Fibroblast of lung (primary cell): Measurements from ENCODE around the gene HAO1. TPM values are rescaled to one million over a fixed set of nuclear protein-coding genes. Genes with fewer than 3 reads are reported as not detected.
"Not testable (repeated sequence)": the region's sequence is repeated elsewhere in the genome, so short reads cannot be mapped to it uniquely, and the experiment has no call there.

ENCODE experiments used
- DNase-seq, 2 donors: peaks; one replicate each; pipeline versions ENCODE4 v3.0.0 to v3.0.0-alpha.2; 2010; ENCODE audit warnings: low read depth in 2 of 2
- H2AFZ ChIP-seq: 2 replicates; pipeline ENCODE4 v1.5.1; 2012; ENCODE audit warnings: low read length, control low read depth, inconsistent platforms
- H3K27ac ChIP-seq: 2 replicates; pipeline ENCODE4 v1.5.1; 2011; ENCODE audit warnings: low read length, control low read depth; ENCODE audit not compliant: insufficient read depth
- H3K27me3 ChIP-seq: 2 replicates; pipeline ENCODE4 v1.5.1; 2011; ENCODE audit warnings: mild to moderate bottlenecking, low read length; ENCODE audit not compliant: control insufficient read depth, insufficient read depth
- H3K36me3 ChIP-seq: 2 replicates; pipeline ENCODE4 v1.5.1; 2011; ENCODE audit warnings: low read length; ENCODE audit not compliant: control insufficient read depth, insufficient read depth
- H3K4me1 ChIP-seq: 2 replicates; pipeline ENCODE4 v1.5.1; 2011; ENCODE audit warnings: low read length; ENCODE audit not compliant: control insufficient read depth, insufficient read depth; ENCODE audit errors: extremely low read depth
- H3K4me2 ChIP-seq: 2 replicates; pipeline ENCODE4 v1.5.1; 2011; ENCODE audit warnings: low read length, control low read depth; ENCODE audit not compliant: insufficient read depth; ENCODE audit errors: extremely low read depth
- H3K4me3 ChIP-seq, 4 experiments: fragments of 200-600 bp in 1 of 4; sonication (generic) in 1 of 4; replicated peaks in 1 of 4; 2 replicates each; pipeline ENCODE4 v1.5.1; 2011 to 2016; ENCODE audit warnings: low read length in 4 of 4, low read depth in 3 of 4, mild to moderate bottlenecking in 3 of 4, control low read depth in 2 of 4, inconsistent platforms in 1 of 4, mixed read lengths in 1 of 4; ENCODE audit not compliant: insufficient read depth in 1 of 4; ENCODE audit errors: control extremely low read depth in 1 of 4
- H3K79me2 ChIP-seq: 2 replicates; pipeline ENCODE4 v1.5.1; 2012; ENCODE audit warnings: mild to moderate bottlenecking, low read length, inconsistent platforms; ENCODE audit not compliant: control insufficient read depth, insufficient read depth
- H3K9ac ChIP-seq: 2 replicates; pipeline ENCODE4 v1.5.1; 2011; ENCODE audit warnings: mild to moderate bottlenecking, low read length, control low read depth; ENCODE audit not compliant: insufficient read depth
- H3K9me3 ChIP-seq: 2 replicates; pipeline ENCODE4 v1.5.1; 2012; ENCODE audit warnings: low read depth, low read length; ENCODE audit not compliant: control insufficient read depth, insufficient read depth
- H4K20me1 ChIP-seq: 2 replicates; pipeline ENCODE4 v1.5.1; 2011; ENCODE audit warnings: low read length; ENCODE audit not compliant: control insufficient read depth, insufficient read depth; ENCODE audit errors: extremely low read depth
- EZH2 ChIP-seq: IDR thresholded peaks from 2 replicates; pipeline ENCODE4 v1.5.1; 2012; ENCODE audit warnings: low read length, control low read depth, mild to moderate bottlenecking; ENCODE audit errors: missing control alignments
- polyA plus RNA-seq, 2 donors: library from polyadenylated mRNA; depleted of rRNA in 1 of 2; stranded (reverse) in 1 of 2; unstranded in 1 of 2; fragments of >200 nt; gene quantifications; 2 replicates each; pipeline ENCODE4 v1.2.1, GENCODE V29; 2011 to 2012; ENCODE audit warnings: missing spikeins in 1 of 2
- total RNA-seq: library from RNA; depleted of rRNA; stranded (reverse); fragments of >200 nt; gene quantifications from 2 replicates; pipeline ENCODE4 v1.2.1, GENCODE V29; 2014
- TF ChIP-seq, protein P1 (sequence below), 2 donors: IDR thresholded peaks in 1 of 2; conservative IDR thresholded peaks in 1 of 2; 1 replicate in 1 of 2; 2 replicates in 1 of 2; pipeline ENCODE4 v1.5.1; 2011 to 2012; ENCODE audit warnings: low read length in 2 of 2, control low read depth in 1 of 2, inconsistent platforms in 1 of 2, low read depth in 1 of 2, mild to moderate bottlenecking in 1 of 2

HAO1 gene
- total and polyA plus RNA-seq, 2 donors (not counting 1 experiment from before 2014, with no cell fraction given) = not detected

DNA sequence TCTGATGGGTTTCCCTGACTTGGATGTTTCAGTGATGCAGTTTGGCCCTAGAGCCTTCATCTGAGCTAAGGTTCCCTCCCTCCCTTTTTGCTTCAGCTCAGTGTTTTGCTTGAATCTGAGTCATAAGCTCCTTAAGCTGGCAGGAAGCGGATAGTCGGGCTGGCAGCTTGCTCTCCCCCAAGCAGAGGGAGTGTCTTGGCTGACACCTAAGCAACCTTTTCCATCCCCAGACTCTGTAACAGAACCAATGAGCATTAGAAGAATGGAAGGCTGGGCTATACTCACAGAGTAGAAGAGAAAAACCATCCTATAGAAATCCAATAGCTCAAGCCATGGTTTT is 98.3 kb downstream of the HAO1 start:
- peaks cover 4% of the 10 kb centered on the region for H3K4me1 ChIP-seq
- no peak overlapping the region for H3K4me3 ChIP-seq
- peak; percentile 85 to 97 for DNase-seq
- H3K36me3 ChIP-seq = no peaks in the 10 kb centered on the region
- no peaks in the 10 kb centered on the region for H3K9me3 ChIP-seq
- no peak overlapping the region for H3K9ac ChIP-seq
- H3K27ac ChIP-seq = peak overlapping the region; percentile 52
- no peaks in the 10 kb centered on the region for H3K79me2 ChIP-seq
- no peaks in the 10 kb centered on the region for H3K27me3 ChIP-seq
- H3K4me2 ChIP-seq = peak overlapping the region; percentile 60
- no peaks in the 10 kb centered on the region for H4K20me1 ChIP-seq
- TF ChIP-seq, protein P1, sequence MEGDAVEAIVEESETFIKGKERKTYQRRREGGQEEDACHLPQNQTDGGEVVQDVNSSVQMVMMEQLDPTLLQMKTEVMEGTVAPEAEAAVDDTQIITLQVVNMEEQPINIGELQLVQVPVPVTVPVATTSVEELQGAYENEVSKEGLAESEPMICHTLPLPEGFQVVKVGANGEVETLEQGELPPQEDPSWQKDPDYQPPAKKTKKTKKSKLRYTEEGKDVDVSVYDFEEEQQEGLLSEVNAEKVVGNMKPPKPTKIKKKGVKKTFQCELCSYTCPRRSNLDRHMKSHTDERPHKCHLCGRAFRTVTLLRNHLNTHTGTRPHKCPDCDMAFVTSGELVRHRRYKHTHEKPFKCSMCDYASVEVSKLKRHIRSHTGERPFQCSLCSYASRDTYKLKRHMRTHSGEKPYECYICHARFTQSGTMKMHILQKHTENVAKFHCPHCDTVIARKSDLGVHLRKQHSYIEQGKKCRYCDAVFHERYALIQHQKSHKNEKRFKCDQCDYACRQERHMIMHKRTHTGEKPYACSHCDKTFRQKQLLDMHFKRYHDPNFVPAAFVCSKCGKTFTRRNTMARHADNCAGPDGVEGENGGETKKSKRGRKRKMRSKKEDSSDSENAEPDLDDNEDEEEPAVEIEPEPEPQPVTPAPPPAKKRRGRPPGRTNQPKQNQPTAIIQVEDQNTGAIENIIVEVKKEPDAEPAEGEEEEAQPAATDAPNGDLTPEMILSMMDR (conservative IDR thresholded peaks at IDR 0.05 in 1 of 2, IDR thresholded peaks at IDR 0.05 in 1 of 2; ENCODE audit: low read depth in 1 of 2, low read length in 2 of 2) = no peak
- TF ChIP-seq EZH2 = no peak
- no peak overlapping the region for H2AFZ ChIP-seq

DNA sequence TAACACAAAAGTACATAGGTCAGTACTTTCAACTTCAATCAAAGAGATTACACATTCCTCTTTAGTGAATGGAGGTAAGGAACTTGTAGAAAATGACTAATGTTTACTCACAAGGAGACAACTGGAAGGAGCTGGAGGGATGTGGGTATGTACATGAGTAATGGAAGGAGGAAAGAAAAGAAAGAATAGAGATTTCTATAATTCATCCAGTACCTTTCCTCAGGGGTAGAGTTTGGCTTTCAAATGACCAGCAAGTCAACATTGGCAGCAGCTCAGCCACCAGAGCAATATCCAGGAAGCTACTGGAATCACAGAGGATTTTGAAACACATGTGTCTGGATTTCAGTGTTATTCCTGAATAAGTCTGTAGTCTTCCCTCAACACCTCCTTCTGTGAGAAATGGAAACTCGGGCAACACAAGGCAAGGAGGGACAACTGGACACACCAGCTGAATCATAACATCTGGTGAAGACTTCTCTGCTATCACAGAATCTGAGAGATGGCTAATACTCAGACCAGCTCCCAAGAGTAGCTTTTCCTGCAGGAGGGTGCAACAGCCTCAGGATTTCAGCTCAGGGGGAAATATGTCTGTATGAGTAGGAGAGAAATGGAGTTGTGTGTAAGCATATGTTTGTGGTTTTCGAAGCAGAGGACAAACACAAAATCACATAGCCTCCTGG is 98.8 kb downstream of the HAO1 start:
- H3K9me3 ChIP-seq = no peaks in the 10 kb centered on the region
- H3K36me3 ChIP-seq = no peaks in the 10 kb centered on the region
- no peaks in the 10 kb centered on the region for H3K79me2 ChIP-seq
- H3K4me3 ChIP-seq = no peak overlapping the region
- peaks cover 4% of the 10 kb centered on the region for H3K4me1 ChIP-seq
- H3K27ac ChIP-seq = peak overlapping the region; percentile 52
- peak; percentile 16 to 89 for DNase-seq
- H3K27me3 ChIP-seq = no peaks in the 10 kb centered on the region
- H3K4me2 ChIP-seq = peak overlapping the region; percentile 60
- no peak overlapping the region for H3K9ac ChIP-seq
- H2AFZ ChIP-seq = no peak overlapping the region
- H4K20me1 ChIP-seq = no peaks in the 10 kb centered on the region
- no peak for TF ChIP-seq EZH2
- TF ChIP-seq, protein P1 (conservative IDR thresholded peaks at IDR 0.05 in 1 of 2, IDR thresholded peaks at IDR 0.05 in 1 of 2; ENCODE audit: low read depth in 1 of 2, low read length in 2 of 2) = no peak

DNA sequence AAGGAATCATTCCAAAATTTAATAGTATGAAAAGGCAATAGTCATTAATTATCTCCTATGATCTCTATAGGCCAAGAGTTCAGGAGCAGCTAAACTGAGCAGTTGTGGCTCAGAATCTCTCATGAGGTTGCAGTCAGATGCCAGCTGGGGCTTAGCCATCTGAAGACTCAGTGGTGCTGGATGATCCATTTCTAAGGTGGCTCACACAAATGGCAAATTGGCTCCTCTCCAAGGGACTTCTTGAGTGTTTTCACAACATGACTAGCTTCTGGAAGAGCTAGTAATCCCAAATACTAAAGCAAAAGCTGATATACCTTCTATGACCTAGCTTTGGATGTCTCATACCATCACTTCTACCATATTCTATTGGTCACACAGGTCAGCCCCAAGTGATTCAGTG is 104.2 kb downstream of the HAO1 start:
- DNase-seq = no peak
- Histone ChIP-seq H3K4me3 (no peak overlapping the region), H3K4me1 (no peaks in the 10 kb centered on the region)

DNA sequence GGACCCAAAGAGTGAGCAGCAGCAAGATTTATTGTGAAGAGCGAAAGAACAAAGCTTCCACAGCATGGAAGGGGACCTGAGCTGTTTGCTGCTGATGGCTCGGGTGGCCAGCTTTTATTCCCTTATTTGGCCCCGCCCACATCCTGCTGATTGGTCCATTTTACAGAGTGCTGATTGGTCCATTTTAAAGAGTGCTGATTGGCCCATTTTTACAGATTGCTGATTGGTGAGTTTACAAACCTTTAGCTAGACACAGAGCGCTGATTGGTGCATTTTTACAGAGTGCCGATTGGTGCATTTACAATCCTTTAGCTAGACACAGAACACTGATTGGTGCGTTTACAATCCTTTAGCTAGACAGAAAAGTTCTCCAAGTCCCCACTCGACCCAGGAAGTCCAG is 105.8 kb downstream of the HAO1 start:
- not testable (repeated sequence) for H2AFZ ChIP-seq, H3K9ac ChIP-seq, H3K4me3 ChIP-seq, DNase-seq, H3K27ac ChIP-seq, H4K20me1 ChIP-seq, H3K27me3 ChIP-seq, H3K4me1 ChIP-seq, H3K9me3 ChIP-seq, H3K4me2 ChIP-seq, H3K79me2 ChIP-seq, H3K36me3 ChIP-seq

More for the DNA sequence above, 104.2 kb downstream of the HAO1 start:
- H4K20me1 ChIP-seq = no peaks in the 10 kb centered on the region
- H3K27ac ChIP-seq = no peak overlapping the region
- H3K4me2 ChIP-seq = no peak overlapping the region
- no peak overlapping the region for H2AFZ ChIP-seq
- TF ChIP-seq, protein P1 (conservative IDR thresholded peaks at IDR 0.05 in 1 of 2, IDR thresholded peaks at IDR 0.05 in 1 of 2; ENCODE audit: low read depth in 1 of 2, low read length in 2 of 2) = no peak
- no peak for TF ChIP-seq EZH2
- no peaks in the 10 kb centered on the region for H3K27me3 ChIP-seq
- no peaks in the 10 kb centered on the region for H3K36me3 ChIP-seq
- no peaks in the 10 kb centered on the region for H3K79me2 ChIP-seq
- no peak overlapping the region for H3K9ac ChIP-seq
- no peaks in the 10 kb centered on the region for H3K9me3 ChIP-seq
